Tibial nerve (tissue), 4 donors: Measurements from ENCODE around the gene BIRC3.

Experiments used
- CTCF ChIP-seq, 5 experiments: fragments of 200-600 bp in 3 of 5; fragments of 450-650 bp in 2 of 5; sonication (generic) in 3 of 5; IDR thresholded peaks; one replicate each; pipeline ENCODE4 v1.5.1; 2016 to 2019; ENCODE audit warnings: antibody characterized with exemption in 5 of 5, mild to moderate bottlenecking in 3 of 5, moderate library complexity in 2 of 5
- EP300 ChIP-seq, 2 donors: sonication (generic); formaldehyde crosslinking; IDR thresholded peaks; one replicate each; pipeline ENCODE4 v1.6.1; 2017; ENCODE audit warnings: antibody characterized with exemption in 2 of 2, mild to moderate bottlenecking in 1 of 2
- POLR2A ChIP-seq, 2 donors: fragments of 450-650 bp; IDR thresholded peaks; one replicate each; pipeline ENCODE4 v1.6.1; 2017; ENCODE audit warnings: antibody characterized with exemption in 2 of 2, mild to moderate bottlenecking in 2 of 2, moderate library complexity in 2 of 2

GRCh38 chr11:102289592-102289991, 27.7 kb upstream of the BIRC3 start:
- TF ChIP-seq CTCF (IDR thresholded peaks at IDR 0.05) (no peak), POLR2A (IDR thresholded peaks at IDR 0.05) (no peak), EP300 (IDR thresholded peaks at IDR 0.05) (no peak)
